Measurements from ENCODE around the gene TNNI2. TPM values are rescaled to one million over a fixed set of nuclear protein-coding genes. Genes with fewer than 3 reads are reported as not detected.

Gene TNNI2
- total and polyA plus RNA-seq, 2 donors (not counting 1 experiment from before 2014, with no cell fraction given), result not detected

GRCh38 chr11:1834779-1835670, 3.8 kb upstream of the TNNI2 start, which contains the start of gene SYT8:
TSS of gene SYT8 (plus strand) at chr11:1834990. CDS start at chr11:1835106, 116 bp downstream.
- H3K4me1 ChIP-seq (ENCODE audit: control insufficient read depth, extremely low read depth, insufficient read depth, low read length), result no peaks in the 10 kb centered on the region
- H3K36me3 ChIP-seq (ENCODE audit: control insufficient read depth, insufficient read depth, low read length), result no peaks in the 10 kb centered on the region
- H3K79me2 ChIP-seq (ENCODE audit: control insufficient read depth, insufficient read depth, low read length), result no peaks in the 10 kb centered on the region
- DNase-seq (ENCODE audit: low read depth in 2 of 2), result no peak
- H3K9ac ChIP-seq (ENCODE audit: insufficient read depth, low read length), result no peak within 1 kb of the TSS
- H3K27me3 ChIP-seq (ENCODE audit: control insufficient read depth, insufficient read depth, low read length), result no peaks in the 10 kb centered on the region
- H3K4me2 ChIP-seq (ENCODE audit: extremely low read depth, insufficient read depth, low read length), result no peak within 1 kb of the TSS
- H3K9me3 ChIP-seq (ENCODE audit: control insufficient read depth, insufficient read depth, low read depth, low read length), result no peaks in the 10 kb centered on the region
- H4K20me1 ChIP-seq (ENCODE audit: control insufficient read depth, extremely low read depth, insufficient read depth, low read length), result no peaks in the 10 kb centered on the region
- H3K4me3 ChIP-seq (replicated peaks in 1 of 4; ENCODE audit: control extremely low read depth in 1 of 4, insufficient read depth in 1 of 4, low read depth in 3 of 4, low read length in 4 of 4), result no peak within 1 kb of the TSS
- TF ChIP-seq CTCF (conservative IDR thresholded peaks at IDR 0.05 in 1 of 2, IDR thresholded peaks at IDR 0.05 in 1 of 2; ENCODE audit: low read depth in 1 of 2, low read length in 2 of 2) (no peak), EZH2 (IDR thresholded peaks at IDR 0.05; ENCODE audit: low read length, missing control alignments) (no peak)
- no peak within 1 kb of the TSS for H2AFZ ChIP-seq (ENCODE audit: low read length)
- H3K27ac ChIP-seq (ENCODE audit: insufficient read depth, low read length), result no peak within 1 kb of the TSS

- Histone ChIP-seq H3K4me1 (ENCODE audit: control insufficient read depth, extremely low read depth, insufficient read depth, low read length) (no peaks in the 10 kb centered on the region), H3K79me2 (ENCODE audit: control insufficient read depth, insufficient read depth, low read length) (no peaks in the 10 kb centered on the region), H2AFZ (ENCODE audit: low read length) (no peak overlapping the region), H4K20me1 (ENCODE audit: control insufficient read depth, extremely low read depth, insufficient read depth, low read length) (no peaks in the 10 kb centered on the region), H3K9ac (ENCODE audit: insufficient read depth, low read length) (no peak overlapping the region), H3K36me3 (ENCODE audit: control insufficient read depth, insufficient read depth, low read length) (no peaks in the 10 kb centered on the region), H3K4me3 (replicated peaks in 1 of 4; ENCODE audit: control extremely low read depth in 1 of 4, insufficient read depth in 1 of 4, low read depth in 3 of 4, low read length in 4 of 4) (no peak overlapping the region), H3K27ac (ENCODE audit: insufficient read depth, low read length) (no peak overlapping the region), H3K4me2 (ENCODE audit: extremely low read depth, insufficient read depth, low read length) (no peak overlapping the region), H3K9me3 (ENCODE audit: control insufficient read depth, insufficient read depth, low read depth, low read length) (no peaks in the 10 kb centered on the region), H3K27me3 (ENCODE audit: control insufficient read depth, insufficient read depth, low read length) (no peaks in the 10 kb centered on the region)
- DNase-seq (ENCODE audit: low read depth in 2 of 2), result no peak
- no peak for TF ChIP-seq CTCF (conservative IDR thresholded peaks at IDR 0.05 in 1 of 2, IDR thresholded peaks at IDR 0.05 in 1 of 2; ENCODE audit: low read depth in 1 of 2, low read length in 2 of 2)
- TF ChIP-seq EZH2 (IDR thresholded peaks at IDR 0.05; ENCODE audit: low read length, missing control alignments), result no peak
Measured at GRCh38 chr11:1835671-1836010, 3.1 kb upstream of the TNNI2 start.

- H4K20me1 ChIP-seq (ENCODE audit: control insufficient read depth, extremely low read depth, insufficient read depth, low read length), result no peaks in the 10 kb centered on the region
- TF ChIP-seq CTCF (conservative IDR thresholded peaks at IDR 0.05 in 1 of 2, IDR thresholded peaks at IDR 0.05 in 1 of 2; ENCODE audit: low read depth in 1 of 2, low read length in 2 of 2) (no peak), EZH2 (IDR thresholded peaks at IDR 0.05; ENCODE audit: low read length, missing control alignments) (no peak)
Measured at GRCh38 chr11:1836011-1836945, 2.5 kb upstream of the TNNI2 start.

More at GRCh38 chr11:1836011-1836945, 2.5 kb upstream of the TNNI2 start:
- no peak overlapping the region for H3K27ac ChIP-seq (ENCODE audit: insufficient read depth, low read length)
- no peak overlapping the region for H3K4me3 ChIP-seq (replicated peaks in 1 of 4; ENCODE audit: control extremely low read depth in 1 of 4, insufficient read depth in 1 of 4, low read depth in 3 of 4, low read length in 4 of 4)
- no peak for DNase-seq (ENCODE audit: low read depth in 2 of 2)
- no peaks in the 10 kb centered on the region for H3K27me3 ChIP-seq (ENCODE audit: control insufficient read depth, insufficient read depth, low read length)
- H2AFZ ChIP-seq (ENCODE audit: low read length), result no peak overlapping the region
- no peaks in the 10 kb centered on the region for H3K79me2 ChIP-seq (ENCODE audit: control insufficient read depth, insufficient read depth, low read length)
- no peak overlapping the region for H3K4me2 ChIP-seq (ENCODE audit: extremely low read depth, insufficient read depth, low read length)
- H3K4me1 ChIP-seq (ENCODE audit: control insufficient read depth, extremely low read depth, insufficient read depth, low read length), result no peaks in the 10 kb centered on the region
- no peak overlapping the region for H3K9ac ChIP-seq (ENCODE audit: insufficient read depth, low read length)
- no peaks in the 10 kb centered on the region for H3K9me3 ChIP-seq (ENCODE audit: control insufficient read depth, insufficient read depth, low read depth, low read length)
- no peaks in the 10 kb centered on the region for H3K36me3 ChIP-seq (ENCODE audit: control insufficient read depth, insufficient read depth, low read length)
